Activated T-cell treated with anti-CD3 and anti-CD28 coated beads, Interleukin-2, amount 50 U/mL, for 48 hours (primary cell): Measurements from ENCODE around the gene USP48.

Experiments used
- DNase-seq, 2 experiments: peaks; one replicate each; pipeline ENCODE4 v3.0.0-alpha.2; 2020

The USP48 gene

GRCh38 chr1:21687081-21687529 lies 95.8 kb downstream of the USP48 start:
- no peak for DNase-seq

GRCh38 chr1:21685946-21686678 lies 96.8 kb downstream of the USP48 start:
- no peak for DNase-seq

- no peak for DNase-seq
Measured at GRCh38 chr1:21681426-21681825, 101.5 kb downstream of the USP48 start.

GRCh38 chr1:21680918-21681317 lies 102.0 kb downstream of the USP48 start:
- DNase-seq = no peak

- DNase-seq = no peak
Measured at GRCh38 chr1:21680381-21680780, 102.6 kb downstream of the USP48 start.

GRCh38 chr1:21677168-21677567 lies 105.8 kb downstream of the USP48 start:
- DNase-seq = peak in 1 of 2 experiments; percentile 11

- DNase-seq = peak in 1 of 2 experiments; percentile 10
Measured at GRCh38 chr1:21674957-21675356, 108.0 kb downstream of the USP48 start.

- peak; percentile 15 to 16 for DNase-seq
Measured at GRCh38 chr1:21673853-21674252, 109.1 kb downstream of the USP48 start.

GRCh38 chr1:21673277-21673780 lies 109.6 kb downstream of the USP48 start:
- peak; percentile 17 to 19 for DNase-seq

- DNase-seq = peak; percentile 13 to 14
Measured at GRCh38 chr1:21672478-21673276, 110.3 kb downstream of the USP48 start.

GRCh38 chr1:21671915-21672314 lies 111.0 kb downstream of the USP48 start:
- peak; percentile 15 for DNase-seq

- DNase-seq = peak; percentile 17 to 18
Measured at GRCh38 chr1:21670956-21671902, 111.7 kb downstream of the USP48 start.

- DNase-seq = peak in 1 of 2 experiments; percentile 17
Measured at GRCh38 chr1:21670059-21670881, 112.7 kb downstream of the USP48 start.

GRCh38 chr1:21669258-21670058 lies 113.5 kb downstream of the USP48 start, which contains the start of gene RAP1GAP:
RAP1GAP (minus strand) TSS chr1:21669357; CDS start chr1:21620032, 49,325 bp downstream.
- DNase-seq = peak; percentile 44 to 55

- DNase-seq = no peak
Measured at GRCh38 chr1:21668951-21669257, 114.0 kb downstream of the USP48 start.

GRCh38 chr1:21668232-21668950 lies 114.6 kb downstream of the USP48 start:
- DNase-seq = no peak

GRCh38 chr1:21667348-21668231 lies 115.4 kb downstream of the USP48 start:
- no peak for DNase-seq

- no peak for DNase-seq
Measured at GRCh38 chr1:21666576-21667320, 116.2 kb downstream of the USP48 start.
